Stimulated activated CD4-positive, alpha-beta T cell treated with anti-CD3 and anti-CD28 coated beads, TNF-alpha, amount 100 ng/mL, for 1 hour (primary cell): ENCODE data around the gene ACIN1.

Experiments used
- DNase-seq, 3 donors: peaks; one replicate each; pipeline ENCODE4 v3.0.0-alpha.2; 2020; ENCODE audit warnings: low read depth in 3 of 3, low spot score in 1 of 3

Gene ACIN1

DNA sequence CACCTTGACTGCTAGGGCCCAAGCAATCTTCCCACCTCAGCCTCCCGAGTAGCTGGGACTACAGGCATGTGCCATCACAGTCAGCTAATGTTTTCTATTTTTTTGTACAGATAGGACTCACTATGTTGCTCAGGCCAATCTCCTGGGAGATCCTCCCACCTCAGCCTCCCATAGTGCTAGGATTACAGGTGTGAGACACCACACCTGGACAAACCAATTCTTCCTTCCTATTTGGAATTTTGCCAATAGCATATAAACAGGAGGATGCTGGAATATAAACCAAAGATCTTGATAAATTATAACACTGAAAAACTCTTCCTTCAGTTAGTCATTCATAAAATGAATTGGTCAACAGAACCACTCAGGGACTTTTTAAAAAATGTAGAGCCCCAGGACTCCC, 8.4 kb downstream of the ACIN1 start:
- no peak for DNase-seq

DNA sequence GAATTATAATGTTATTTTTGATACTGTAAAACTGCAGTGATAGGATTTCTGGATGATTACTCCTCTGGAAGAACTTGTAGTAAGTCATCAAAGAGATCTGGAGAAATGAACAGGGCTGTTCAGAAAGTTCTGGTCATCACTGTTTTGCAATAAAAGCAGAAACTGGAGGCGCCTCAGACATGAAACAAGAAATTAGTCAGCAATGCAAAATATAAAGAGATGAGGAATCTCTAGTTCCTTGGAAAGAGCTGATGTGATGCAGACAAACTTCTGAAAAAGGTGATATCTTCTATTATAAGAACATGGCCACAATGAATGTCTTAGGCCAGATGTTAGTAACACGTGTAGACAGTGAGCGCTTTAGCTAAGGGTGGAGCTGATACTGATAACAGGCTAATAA, 9.5 kb downstream of the ACIN1 start:
- no peak for DNase-seq

DNA sequence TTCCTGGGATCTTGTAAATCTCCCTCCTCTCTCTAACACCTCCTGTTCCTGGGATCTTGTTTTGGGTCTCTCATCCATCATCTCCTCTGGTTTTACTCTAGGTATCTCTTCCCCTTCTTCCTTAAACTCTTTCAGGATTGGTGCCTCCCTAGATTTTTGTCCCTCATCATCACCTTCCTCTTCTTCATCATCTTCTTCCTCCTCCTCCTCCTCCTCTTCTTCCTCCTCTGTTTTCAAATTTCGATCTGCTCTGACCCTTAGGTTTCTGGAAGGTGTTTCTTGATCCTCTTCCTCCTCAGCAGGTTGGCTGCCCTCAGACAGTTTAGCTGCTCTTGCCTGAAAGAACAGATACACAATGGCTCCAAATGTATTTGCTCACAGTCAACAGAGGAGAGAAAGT, 14.5 kb downstream of the ACIN1 start:
- DNase-seq, result no peak

DNA sequence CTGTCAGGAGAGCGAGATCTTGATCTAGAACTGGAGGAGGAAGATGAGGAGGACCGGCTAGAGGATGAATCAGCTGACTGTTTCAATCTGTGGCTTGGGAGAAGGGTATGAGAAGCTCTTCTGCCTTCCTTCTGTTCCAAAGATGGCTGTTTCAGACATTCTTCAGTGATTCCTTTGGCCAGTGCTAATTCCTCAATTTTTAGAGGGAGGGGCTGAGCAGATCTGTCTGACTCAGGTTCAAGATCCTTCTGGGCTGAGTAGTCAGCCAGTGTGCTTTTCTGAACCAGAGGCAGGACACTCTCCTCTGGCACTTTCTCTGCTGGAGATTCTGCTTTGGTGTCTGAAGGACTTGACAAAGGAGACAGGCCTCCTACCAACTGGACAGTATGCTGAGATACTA, 15.2 kb downstream of the ACIN1 start:
- no peak for DNase-seq

DNA sequence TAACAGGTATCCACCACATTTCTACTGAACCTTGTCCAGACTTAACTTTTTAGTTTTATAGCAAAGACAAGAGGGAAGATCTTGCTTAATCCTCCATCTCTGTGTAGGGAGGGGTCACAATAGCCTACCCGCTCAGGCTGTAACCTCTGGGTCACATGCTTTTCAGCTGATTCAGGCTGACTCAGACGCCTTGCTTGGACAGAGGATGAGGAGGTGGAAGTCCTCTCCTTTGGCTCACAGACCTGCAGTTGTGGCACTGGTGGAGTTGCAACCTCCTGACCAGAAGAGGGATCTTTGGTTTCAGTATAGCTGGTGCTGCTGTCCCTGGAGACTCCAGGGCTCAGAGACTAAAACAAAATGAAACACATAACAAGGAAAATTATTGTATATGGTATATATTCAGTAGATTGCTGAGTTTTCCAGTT, 16.2 kb downstream of the ACIN1 start:
- no peak for DNase-seq

DNA sequence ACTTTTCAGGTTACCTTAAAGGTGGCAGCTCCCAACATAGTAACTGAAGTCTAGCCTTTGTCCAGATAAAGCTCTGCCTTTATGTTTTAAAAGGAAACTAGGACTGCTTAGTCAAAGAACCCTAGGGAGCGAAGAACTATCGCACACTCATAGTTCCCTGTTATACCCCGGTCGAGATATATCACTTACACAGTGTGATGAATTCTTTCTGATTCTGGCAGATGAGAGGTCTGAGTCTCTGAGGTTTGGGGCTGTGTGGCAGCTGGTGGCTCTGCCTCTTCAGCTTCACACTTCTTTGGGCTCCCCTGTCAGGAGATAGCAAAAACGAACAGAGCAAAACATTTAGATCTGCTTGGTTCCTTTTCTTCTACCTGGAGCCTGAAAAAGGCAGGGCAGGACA, 17.0 kb downstream of the ACIN1 start:
- DNase-seq, result no peak

DNA sequence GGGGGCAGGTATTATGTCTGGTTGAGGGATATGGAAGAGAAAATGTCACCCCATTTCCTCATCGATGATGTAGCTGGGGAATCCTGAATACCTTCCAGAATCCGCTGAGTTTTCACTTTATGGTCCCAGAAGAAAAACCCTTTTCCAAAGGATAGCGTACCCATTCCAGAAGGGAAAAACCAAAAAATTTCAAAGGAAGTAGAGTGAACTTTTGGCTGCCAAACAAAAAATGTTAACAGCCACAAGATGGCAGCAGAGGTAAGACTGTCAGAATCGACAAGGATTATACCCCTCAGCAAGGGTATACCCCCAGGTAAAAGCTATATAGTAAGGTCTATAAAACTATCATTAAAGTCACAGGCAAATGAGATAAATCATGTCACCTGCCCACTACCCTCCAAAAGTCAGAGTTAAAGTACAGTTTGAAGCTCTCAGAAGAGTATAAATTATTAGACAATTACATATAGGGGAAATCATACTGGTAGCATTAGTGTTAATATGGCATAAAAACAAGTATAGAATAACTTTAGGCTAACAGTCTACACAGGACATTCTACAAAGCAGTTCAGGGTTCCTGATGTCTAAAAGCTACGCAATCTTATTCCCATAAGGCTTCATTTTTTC, 18.0 kb downstream of the ACIN1 start:
- no peak for DNase-seq

DNA sequence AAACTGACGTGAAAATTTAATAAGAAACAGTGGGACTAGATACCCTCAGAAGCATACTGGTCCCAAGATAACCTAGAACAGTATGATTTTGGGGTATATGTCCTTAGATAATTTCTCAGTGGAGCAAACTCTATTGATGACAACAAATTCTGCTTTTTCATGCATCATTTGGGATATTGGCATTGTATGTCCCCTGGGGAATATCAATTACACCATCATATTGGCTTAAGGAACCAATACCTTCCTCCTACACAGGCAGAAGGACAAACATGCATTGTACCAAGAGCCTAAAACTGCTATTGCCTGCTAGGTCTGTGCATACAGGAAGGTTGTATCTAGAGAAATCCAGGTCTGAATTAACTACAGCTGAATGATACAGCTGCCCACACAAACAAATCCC, 20.0 kb downstream of the ACIN1 start:
- DNase-seq, result no peak

DNA sequence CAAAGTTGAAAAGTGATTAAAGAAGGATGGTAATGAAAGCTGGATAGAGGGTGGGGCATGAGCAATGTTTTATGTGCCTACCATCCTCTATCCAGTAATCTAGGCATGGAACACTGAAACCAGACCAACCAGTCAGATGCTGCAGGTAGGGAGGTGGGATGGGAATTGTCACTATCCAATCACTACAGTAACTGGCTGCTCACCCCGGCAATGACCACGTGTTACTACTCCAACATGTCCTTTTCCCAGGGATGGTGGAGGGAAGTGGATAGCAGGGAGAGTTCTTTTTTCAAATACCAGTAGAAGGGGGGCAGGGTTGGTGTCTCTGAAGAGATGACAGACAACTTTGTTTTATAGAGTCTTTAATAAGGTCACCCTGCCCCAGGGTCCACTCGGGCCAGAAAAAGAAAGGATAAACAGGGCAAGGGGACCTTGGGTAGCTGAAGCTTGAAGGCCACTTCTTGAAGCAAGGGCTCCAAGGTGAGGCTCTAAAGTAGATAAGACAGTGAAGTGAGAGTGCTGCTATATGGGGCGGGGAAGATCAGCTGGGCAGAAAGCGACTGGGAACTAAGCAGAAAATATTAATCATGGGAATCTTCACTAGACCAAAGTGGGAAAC, 22.9 kb downstream of the ACIN1 start:
- DNase-seq, result no peak

DNA sequence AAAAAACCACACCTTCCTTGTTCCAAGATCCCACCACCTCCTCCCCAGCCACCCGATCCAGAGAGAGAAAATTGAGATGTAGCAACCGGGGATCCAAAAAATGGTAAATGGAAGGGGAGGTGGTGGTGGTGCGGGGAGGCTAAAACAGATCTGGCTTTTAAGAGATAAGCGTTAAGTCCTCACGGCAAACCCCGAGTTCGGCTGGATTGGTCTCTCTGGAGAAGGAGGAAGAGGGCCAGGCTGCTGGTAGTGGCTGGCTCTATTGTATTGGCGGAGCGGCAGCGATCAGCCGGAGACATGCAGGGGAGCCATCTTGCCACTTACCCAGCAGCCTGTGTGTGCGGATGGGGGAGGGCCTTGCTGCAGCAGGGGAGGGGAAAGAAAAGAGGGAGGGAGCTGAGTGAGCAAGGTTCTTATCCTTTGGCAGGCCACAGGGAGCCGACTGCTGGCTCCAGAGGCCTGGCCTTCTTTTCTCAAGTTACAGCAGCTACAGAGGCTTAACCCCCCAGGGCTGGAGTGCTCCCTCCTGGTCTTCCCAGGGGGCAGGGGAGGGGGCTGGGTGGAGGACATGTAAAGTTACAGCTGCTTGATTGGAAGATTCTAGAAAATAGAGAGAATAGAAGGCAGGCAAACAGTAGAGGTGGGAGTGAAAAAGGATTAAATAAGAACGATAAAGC, 23.6 kb downstream of the ACIN1 start:
- peak in 2 of 3 donors; percentile 38 to 62 for DNase-seq

DNA sequence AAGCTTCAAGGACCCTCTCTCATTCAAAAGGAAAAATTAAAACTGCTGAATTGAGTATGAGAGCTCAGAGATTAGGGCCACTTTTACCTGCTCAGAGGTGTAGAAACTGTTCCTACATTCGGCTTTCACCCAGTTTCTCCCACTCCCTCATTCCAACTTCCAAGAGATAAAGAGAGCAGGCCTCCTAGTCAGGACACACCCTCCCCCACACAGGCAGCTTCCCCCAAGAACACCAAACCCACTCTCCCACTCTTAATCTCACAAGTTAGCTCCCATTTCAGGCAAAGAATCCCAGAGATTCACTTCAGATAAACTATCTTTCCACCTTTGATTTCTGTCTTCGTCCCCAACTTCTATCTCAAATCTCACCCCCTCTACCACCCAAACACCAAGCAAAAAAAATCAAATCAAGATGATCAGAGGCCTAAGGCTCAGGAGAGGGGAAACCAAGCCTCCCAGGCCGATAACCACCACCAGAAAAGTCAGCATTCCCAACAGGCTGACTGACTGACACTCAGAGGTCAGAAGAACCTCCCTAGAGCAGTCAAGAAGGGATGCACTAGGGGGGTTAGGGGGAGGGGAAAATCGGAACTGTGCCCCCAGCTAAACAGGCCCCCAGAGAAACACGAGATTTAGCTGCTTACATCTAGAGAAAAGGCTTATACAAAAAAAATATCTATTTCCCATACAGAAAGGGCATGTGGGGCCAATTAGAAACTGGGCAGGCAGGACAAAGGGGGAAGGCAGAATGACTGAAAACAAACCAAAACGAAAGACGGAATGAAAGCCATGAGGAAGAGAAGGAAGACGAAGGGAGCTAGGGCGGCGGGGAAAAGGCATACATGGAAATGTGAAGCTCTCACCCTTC, 24.4 kb downstream of the ACIN1 start:
- DNase-seq, result no peak

DNA sequence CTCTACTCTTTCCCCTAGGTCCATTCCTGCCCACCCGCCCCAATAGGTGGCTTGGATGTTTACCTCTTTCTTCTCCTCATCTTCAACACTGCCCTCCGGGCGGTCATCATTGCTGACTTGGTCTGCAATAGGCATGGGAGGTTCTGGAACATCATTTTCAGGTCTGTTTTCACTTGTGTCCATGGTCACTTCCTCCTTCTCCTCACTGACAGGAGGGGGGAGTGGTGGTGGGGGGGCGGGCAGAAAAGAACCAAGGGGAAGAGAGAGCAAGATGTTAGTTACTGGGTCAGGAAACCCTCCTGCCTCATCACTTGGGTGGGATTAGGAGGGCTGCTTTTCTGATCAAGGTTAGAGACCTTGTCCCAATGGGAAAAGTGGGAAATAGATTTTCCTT, 25.5 kb downstream of the ACIN1 start:
- DNase-seq, result no peak

DNA sequence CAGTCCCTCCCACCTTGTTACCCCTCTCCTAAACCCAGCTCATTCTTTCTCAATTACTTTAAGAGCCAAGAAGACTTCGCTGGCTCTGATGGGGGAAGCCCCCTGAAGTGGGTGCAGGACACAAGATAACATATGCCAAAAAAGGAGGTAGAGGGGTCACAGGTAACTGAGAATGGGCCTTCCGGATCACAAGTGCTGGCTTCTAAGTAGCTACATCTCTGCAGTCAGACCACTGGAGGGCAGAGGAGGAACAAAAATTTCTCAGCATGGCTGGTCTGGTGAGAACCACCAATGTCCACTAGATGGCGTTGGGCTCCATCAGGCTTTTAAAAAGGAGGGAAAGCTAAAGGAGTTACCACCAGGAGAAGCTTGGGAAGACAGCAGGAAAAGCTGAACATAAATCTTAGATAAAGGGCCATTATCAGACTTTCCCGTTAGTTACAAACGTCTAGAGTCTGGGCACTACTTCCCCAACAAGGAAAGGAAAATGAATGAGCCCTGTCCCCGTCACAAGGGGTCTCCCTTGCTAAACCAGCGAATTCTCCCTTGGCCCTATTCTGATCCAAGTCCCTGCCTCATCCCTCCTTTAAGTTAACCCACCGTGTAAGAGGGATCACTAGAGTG, 26.0 kb downstream of the ACIN1 start:
- DNase-seq, result peak; percentile 30 to 47 (median 39)

DNA sequence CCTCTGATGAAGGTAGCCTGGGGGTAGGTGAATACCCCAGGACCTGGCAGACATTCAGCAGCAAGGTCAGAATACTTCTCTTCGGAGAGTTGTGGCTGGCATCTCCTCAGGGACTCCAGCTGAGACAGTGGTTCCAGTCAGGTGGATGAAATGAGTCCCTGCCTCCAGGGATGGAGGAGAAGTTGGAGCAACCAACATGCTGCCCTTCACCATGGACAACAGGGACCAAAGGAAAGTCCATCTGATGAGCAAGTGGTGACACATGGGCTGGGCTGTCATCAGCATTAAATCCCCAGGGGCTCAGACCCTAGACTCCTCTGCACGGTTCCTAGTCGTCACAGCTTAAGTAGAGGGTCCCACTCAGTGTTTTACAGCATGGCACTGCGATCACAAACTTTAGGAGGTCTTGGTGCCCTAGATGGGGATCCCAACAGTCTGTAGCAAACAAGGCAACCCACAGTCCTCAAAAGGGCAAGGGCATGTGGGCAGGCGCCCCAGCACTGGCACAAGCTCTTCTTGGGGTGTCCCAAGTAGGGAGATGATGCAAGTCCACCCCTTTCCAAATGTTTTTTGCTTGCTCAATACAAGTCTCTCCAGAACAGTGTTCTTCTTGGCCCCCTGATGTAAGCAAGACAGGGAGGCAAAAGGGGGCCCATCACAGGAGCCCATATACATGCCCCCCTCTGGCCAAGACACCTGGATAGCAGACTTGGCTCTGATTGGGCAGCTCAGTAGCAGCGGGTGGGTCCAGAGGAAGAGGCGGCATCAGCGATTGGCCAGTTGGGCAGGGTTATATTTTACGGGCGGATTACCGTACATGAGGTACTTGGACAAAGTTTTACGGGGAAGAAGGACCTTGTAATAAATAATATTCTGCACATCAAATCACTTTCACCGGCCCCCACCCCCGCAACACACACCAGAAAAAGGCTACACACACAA, 26.8 kb downstream of the ACIN1 start:
- no peak for DNase-seq

DNA sequence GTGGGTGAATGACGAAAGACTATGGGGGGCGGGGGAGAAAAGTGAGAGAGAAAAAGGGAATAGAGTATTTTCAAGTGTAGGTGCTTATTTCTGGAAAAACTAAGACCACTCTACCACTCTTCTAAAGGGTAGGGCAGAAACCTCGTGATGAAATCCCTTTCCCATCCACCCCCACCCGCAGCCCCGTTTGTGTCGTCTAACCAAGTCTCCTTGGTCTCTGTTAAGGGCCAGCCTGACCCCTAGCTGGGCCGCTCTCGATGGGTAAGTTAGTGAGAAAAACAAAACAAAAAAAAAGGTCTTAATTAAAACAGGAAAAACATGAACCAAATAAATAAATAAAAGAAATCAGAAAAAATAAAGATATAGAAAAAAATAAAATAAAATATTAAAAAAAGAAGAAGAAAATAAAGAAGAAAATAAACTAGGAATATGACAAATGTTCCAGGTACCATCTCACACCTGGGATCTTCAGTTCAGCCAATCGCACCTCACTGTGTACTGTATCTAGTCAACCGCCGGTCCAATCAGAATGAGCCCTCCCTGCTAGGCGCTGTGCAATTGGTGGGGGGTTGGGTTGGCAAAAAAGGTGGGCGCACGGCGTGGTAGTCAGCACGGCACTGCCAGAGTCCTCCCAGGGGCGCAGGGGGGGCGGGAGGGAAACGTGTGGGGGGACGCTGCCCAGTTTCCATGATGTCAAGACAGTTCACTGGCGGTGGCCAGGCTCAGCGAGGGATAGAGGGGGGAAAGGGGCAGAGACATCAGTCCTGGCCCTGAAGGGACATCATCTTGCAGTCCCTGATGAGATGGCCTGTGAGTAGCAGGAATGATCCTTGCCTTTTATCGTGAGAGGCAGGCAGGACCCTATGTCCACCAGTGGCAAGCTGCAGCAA, 27.8 kb downstream of the ACIN1 start:
- no peak for DNase-seq

DNA sequence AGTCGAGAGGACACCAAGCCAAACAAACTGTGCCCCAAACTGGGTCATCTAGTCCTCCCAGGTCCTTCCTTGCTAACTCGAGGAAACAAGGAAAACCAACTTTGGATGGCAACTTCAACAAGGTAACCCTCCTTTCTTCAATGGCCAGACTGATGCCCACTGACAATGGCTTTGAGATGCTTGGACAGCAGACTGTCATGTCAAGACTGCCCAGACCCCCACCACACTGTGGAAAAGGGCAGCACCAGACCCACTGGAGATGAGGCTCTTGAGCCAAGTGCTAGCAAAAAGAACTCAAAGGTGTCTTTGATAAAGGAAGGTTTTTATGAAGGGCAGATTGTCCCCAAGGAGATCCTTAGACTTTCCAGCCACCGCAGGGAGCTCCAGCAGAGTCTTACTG, 28.6 kb downstream of the ACIN1 start:
- no peak for DNase-seq

DNA sequence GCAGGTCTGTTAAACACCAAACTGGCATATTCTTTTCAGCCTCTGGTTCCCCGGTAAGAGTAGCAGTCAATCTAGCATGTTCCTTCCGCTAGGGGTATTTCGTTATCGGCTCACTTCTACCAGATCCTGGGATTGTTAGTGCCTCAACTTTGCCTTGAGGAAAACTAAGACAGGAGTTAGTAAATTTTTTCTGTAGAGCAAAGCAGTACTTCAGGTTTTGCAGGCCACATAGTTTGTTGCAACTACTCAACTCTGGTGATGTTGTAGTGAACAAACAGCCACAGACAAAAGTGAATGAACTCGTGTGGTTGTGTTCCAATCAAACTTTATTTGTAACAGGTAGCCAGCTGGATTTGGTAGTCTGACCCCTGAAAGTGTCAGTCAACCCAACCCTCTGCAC, 31.3 kb downstream of the ACIN1 start:
- DNase-seq, result no peak

DNA sequence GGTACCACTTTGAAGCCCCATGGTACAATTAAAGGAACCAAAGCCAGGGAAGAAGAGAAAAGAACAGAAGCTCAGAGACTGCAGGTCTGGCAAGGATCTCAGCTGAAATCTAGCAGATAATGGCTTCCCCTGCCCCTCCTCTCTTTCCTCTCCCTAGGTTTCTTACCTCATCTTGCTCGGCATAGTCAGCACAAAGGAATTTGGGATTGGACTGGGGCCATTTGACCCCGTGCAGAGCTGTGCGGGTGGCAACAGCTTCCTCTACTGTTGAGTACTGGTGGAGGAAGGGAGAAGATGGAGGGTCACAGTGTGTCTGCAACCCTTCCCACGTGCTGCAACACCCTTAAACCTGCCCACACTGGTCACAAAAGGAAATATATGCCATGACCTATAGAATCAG, 32.9 kb downstream of the ACIN1 start:
- DNase-seq, result no peak

DNA sequence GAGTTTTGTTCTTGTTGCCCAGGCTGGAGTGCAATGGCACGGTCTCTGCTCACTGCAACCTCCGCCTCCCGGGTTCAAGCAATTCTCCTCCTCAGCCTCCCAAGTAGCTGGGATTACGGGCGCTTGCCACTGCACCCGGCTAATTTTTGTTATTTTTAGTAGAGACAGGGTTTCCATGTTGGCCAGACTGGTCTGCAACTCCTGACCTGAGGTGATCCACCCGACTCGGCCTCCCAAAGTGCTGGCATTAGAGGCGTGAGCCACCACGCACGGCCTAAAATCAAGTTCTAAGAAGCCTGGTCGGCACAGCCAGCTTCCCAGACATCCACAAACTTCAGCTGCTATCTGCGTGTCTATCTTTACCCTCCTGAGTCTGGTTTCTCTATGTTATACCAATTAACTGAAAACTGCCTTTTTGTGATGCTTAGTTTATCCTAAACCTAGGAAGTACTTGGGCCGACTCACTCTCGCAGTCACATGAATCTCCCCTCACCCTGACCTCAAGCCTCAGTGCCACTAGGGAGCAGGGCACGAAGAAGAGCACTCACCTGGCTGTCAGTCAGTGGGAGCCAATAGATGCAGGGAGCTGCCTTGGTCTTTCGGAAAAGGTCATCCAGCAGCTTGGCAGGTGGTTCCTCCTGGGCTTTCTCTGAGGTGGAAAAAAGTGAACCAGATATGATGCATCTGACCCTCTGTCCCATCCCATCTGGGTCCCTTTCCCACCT, 34.2 kb downstream of the ACIN1 start:
- DNase-seq, result no peak
